NCI-H2107 (cell line): Measurements from ENCODE around the gene TRMT6.
A peak's percentile ranks its signal among the peaks of the same experiment; 100 is the strongest.

Experiments used
- DNase-seq: peaks from one replicate; lab custom pipeline; 2025; lab: John Stamatoyannopoulos, UW

The TRMT6 gene, protein sequence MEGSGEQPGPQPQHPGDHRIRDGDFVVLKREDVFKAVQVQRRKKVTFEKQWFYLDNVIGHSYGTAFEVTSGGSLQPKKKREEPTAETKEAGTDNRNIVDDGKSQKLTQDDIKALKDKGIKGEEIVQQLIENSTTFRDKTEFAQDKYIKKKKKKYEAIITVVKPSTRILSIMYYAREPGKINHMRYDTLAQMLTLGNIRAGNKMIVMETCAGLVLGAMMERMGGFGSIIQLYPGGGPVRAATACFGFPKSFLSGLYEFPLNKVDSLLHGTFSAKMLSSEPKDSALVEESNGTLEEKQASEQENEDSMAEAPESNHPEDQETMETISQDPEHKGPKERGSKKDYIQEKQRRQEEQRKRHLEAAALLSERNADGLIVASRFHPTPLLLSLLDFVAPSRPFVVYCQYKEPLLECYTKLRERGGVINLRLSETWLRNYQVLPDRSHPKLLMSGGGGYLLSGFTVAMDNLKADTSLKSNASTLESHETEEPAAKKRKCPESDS

GRCh38 chr20:5950271-5951031 lies at the start of gene TRMT6, which contains the start of gene MCM8:
Gene TRMT6, minus strand, starts transcription at chr20:5950533. Its CDS starts 128 bp downstream, at chr20:5950405.
Gene MCM8, plus strand, starts transcription at chr20:5950652. Its CDS starts 1,364 bp downstream, at chr20:5952016.
- DNase-seq: peak; percentile 81

DNA sequence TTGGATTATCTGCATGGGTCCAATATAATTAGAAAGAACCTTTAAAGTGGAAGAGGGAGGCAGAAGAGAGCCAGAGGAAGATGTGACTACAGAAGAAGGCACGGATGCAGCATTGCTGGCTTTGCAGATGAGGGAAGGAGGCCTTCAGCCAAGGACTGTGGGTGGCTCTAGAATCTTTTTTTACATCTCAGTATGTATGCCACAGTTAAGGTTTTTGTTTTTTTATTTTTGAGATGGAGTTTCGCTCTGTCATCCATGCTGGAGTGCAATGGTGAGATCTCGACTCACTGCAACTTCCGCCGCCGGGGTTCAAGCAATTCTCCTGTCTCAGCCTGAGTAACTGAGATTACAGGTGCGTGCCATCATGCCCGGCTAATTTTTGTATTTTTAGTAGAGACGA lies 49.5 kb upstream of the TRMT6 start:
- DNase-seq: no peak

- no peak for DNase-seq
Observed at GRCh38 chr20:5996765-5997164, 46.4 kb upstream of the TRMT6 start.

GRCh38 chr20:5991623-5992441 lies 41.5 kb upstream of the TRMT6 start:
- DNase-seq: no peak

- DNase-seq: no peak
Observed at GRCh38 chr20:5990946-5991345, 40.6 kb upstream of the TRMT6 start.

GRCh38 chr20:5989539-5989938 lies 39.2 kb upstream of the TRMT6 start:
- no peak for DNase-seq

- no peak for DNase-seq
Observed at GRCh38 chr20:5987383-5987782, 37.0 kb upstream of the TRMT6 start.

DNA sequence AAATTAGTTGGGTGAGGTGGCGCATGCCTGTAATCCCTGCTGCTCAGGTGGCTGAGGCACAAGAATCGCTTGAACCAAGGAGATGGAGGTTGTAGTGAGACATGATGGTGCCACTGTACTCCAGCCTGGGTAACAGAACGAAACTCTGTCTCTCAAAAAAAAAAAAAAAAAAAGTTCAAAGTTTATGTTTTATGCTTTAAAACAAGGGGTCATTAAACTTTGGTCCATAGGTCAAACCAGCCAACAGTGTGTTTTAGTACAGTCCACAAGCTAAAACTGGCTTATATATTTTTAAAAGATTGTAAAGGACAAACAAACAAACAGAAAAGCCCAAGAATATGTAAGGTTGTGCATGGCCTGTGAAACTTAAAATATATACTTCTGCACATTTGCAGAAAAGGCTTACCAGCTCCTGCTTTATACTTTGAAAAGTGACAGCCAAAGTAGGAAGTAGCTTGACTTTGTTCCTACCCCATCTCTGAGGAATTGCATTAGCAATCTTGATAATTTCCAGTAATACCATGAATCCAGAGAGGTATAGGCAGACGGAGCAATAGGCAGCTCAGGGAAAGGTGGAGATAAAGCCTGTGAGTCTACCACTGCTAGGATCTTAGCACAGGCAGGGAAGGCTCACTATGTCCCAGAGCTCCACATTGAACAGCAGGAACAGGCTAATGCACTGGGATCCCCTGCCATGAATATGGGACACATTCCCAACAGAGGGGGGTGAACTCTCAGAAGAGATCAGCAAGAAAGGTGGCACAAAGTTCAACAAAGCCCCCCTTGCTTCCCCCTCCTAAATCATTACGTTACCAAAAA lies 30.6 kb upstream of the TRMT6 start:
- no peak for DNase-seq

DNA sequence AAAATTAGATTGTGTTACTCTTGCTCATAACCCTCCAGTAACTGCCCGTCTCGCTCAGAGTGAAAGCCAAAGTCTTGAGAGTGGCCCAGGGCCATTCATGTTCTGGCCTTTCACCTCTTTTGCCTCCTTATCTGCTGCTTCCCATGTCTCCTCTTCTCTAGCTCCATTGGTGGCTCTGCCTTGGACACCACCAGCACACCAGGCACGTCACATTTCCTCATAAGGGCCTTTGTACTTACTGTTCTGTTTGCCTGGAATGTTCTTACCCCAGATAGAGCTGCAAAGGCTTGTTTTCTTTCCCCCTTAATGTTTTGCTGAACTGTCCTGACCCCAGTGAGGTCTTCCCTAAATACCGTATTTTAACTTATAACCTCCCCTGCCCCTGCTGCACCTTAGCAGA lies 29.5 kb upstream of the TRMT6 start:
- DNase-seq: no peak

DNA sequence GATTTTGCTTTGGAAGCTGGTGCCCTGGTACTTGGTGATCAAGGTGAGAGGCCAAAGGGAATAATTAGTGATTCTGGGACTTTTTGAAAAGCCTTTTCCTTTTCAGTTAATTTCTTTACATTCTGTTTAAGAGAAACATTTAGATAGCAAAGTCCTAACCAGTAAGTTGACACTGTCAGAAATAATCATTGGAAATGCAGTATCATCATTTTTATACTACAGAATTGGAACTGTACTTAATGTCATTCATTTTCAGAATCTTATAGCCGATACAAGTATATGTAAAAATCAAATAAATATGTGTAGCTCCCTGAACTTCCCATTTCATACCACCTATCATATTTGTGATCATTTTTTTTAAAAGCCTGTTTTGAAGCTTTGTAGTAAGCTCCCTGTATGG lies 27.6 kb upstream of the TRMT6 start:
- DNase-seq: no peak

DNA sequence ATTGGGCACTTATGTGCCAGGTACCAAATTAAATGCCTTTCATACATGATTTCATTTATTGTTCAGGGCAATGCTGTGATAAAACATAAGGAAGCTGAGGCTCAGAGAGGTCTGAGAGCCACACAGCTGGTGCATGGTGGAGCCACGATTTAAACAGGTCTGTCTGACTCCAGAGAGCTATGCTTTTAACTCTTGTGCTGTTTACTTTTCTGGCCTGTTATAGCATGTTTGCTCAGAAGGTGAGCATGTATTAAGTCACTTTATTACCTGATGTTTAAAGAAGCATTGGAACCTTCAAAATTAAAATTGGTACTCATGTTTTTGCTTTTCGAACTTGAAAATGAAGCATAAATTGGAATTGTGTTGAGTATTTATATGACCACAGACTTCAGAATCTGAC lies 26.9 kb upstream of the TRMT6 start:
- no peak for DNase-seq

GRCh38 chr20:5975778-5976177 lies 25.4 kb upstream of the TRMT6 start:
- DNase-seq: no peak

- no peak for DNase-seq
Observed at GRCh38 chr20:5974531-5974930, 24.2 kb upstream of the TRMT6 start.

GRCh38 chr20:5973971-5974370 lies 23.6 kb upstream of the TRMT6 start:
- no peak for DNase-seq

GRCh38 chr20:5973172-5973571 lies 22.8 kb upstream of the TRMT6 start:
- no peak for DNase-seq

GRCh38 chr20:5971203-5971602 lies 20.9 kb upstream of the TRMT6 start:
- DNase-seq: no peak

- no peak for DNase-seq
Observed at GRCh38 chr20:5970381-5970780, 20.0 kb upstream of the TRMT6 start.

DNA sequence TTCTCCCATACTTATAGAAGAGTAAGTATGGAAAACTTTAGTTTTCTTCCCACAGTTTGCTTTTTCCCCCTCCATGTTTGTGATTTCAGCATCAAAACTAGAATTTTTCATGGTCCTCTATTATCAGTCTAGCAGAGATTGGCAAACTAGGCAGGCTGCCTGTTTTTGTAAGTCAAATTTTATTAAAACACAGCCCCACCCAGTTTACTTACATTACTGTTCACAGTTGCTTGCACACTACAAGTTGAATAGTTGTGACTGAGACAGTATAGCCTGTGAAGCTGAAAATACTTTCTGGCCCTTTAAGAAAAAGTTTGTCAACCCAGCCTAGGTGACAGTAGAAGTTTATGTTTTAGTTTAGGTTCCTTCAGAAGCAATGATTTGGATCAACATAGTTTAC lies 19.6 kb upstream of the TRMT6 start:
- no peak for DNase-seq

DNA sequence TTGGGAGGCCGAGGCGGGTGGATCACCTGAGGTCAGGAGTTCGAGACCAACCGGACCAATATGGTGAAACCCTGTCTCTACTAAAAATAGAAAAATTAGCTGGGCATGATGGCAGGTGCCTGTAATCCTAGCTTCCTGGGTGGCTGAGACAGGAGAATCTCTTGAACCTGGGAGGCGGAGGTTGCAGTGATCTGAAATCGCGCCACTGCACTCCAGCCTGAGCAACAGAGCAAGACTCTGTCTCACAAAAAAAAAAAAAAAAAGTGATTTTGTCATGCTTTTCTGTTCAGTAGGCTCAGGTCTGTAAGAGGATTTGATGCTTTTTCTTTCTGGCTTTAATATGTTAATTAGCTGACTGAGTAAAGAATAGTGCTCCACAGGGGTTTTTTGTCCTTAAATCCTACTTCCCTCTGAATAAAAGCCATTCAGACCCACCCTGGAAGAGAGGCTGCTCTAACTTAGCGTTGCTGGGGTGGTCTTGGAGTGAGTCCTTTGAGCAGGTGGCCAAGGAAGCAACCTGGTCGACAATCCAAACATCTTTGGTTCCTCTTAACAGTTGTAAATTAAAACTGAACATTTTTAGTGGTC lies 19.1 kb upstream of the TRMT6 start:
- DNase-seq: no peak

DNA sequence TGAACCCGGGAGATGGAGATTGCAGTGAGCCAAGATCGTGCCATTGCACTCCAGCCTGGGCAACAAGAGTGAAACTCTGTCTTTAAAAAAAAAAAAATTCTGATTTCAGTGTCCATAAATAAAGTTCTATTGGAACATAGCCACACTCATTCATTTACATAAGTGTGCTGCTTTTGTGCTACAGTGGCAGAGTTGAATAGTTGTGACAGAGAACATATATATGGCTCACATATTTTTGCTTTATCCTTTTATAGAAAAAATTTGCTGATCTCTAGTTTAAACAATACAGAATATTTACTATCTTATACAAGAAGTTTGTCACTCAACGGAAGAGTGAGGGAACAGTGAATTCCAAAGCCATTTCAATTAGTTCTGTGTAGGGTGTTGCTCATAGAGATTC lies 18.1 kb upstream of the TRMT6 start:
- no peak for DNase-seq

GRCh38 chr20:5967469-5967868 lies 17.1 kb upstream of the TRMT6 start:
- DNase-seq: no peak
